ENCODE results near the gene PXMP2. TPM values are rescaled to one million over a fixed set of nuclear protein-coding genes. Genes with fewer than 3 reads are reported as not detected.

PXMP2 gene
- total RNA-seq, 1 donor = 19.2 TPM

DNA sequence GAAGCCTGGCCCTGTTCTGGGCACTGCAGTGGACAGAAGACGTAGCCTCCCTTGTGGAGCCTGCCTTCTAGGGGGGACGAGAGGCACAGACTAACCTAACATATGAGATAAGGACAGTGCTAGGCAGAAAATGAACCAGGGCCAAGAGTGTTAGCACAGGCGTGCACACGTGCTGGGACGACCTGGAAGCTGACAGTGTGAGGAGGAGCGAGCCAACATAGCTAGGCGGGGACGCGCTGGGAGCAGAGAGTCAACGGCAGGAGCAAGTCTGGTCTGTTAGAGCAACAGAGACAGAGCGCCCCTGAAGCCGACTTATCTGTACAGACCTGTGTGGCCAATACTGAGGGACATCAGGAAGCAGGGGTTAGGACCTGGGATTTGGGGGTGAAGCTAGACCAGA is 8.0 kb downstream of the PXMP2 start:
- TF ChIP-seq, protein P1, sequence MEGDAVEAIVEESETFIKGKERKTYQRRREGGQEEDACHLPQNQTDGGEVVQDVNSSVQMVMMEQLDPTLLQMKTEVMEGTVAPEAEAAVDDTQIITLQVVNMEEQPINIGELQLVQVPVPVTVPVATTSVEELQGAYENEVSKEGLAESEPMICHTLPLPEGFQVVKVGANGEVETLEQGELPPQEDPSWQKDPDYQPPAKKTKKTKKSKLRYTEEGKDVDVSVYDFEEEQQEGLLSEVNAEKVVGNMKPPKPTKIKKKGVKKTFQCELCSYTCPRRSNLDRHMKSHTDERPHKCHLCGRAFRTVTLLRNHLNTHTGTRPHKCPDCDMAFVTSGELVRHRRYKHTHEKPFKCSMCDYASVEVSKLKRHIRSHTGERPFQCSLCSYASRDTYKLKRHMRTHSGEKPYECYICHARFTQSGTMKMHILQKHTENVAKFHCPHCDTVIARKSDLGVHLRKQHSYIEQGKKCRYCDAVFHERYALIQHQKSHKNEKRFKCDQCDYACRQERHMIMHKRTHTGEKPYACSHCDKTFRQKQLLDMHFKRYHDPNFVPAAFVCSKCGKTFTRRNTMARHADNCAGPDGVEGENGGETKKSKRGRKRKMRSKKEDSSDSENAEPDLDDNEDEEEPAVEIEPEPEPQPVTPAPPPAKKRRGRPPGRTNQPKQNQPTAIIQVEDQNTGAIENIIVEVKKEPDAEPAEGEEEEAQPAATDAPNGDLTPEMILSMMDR (IDR thresholded peaks at IDR 0.05; ENCODE audit: insufficient read depth, low read length) = no peak
- H3K4me3 ChIP-seq (ENCODE audit: low read depth, low read length) = no peak overlapping the region
- DNase-seq (ENCODE audit: low read depth) = no peak

GRCh38 chr12:132698341-132698740 is 11.0 kb downstream of the PXMP2 start:
- no peak for DNase-seq (ENCODE audit: low read depth)
- no peak overlapping the region for H3K4me3 ChIP-seq (ENCODE audit: low read depth, low read length)
- TF ChIP-seq, protein P1 (IDR thresholded peaks at IDR 0.05; ENCODE audit: insufficient read depth, low read length) = no peak

DNA sequence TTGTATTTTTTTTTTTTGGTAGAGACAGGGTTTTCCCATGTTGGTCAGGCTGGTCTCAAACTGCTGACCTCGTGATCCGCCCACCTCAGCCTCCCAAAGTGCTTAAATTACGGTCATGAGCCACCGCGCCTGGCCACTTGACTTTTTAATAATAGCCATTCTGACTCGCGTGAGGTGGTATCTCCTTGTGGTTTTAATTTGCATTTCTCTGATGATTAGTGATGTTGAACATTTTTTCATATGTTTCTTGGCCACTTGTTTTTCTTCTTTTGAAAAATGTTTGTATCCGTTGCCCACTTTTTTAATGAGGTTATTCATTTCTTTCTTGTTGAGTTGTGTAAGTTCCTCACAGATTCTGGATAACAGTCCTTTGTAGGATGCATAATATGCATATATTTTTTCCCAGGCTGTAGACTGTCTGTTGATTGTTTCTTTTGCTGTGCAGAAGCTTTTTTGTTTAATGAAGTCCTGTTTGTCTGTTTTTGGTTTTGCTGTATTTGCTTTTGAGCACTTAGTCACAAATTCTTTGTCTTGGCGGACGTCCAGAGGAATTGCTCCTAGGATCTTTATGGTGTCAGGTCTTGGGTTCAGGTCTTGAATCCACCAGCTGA is 12.9 kb downstream of the PXMP2 start:
- peak; percentile 15 for DNase-seq (ENCODE audit: low read depth)
- TF ChIP-seq, protein P1 (IDR thresholded peaks at IDR 0.05; ENCODE audit: insufficient read depth, low read length) = no peak
- no peak overlapping the region for H3K4me3 ChIP-seq (ENCODE audit: low read depth, low read length)

GRCh38 chr12:132702640-132703039 is 15.3 kb downstream of the PXMP2 start:
- no peak for DNase-seq (ENCODE audit: low read depth)
- H3K4me3 ChIP-seq (ENCODE audit: low read depth, low read length) = no peak overlapping the region
- TF ChIP-seq, protein P1 (IDR thresholded peaks at IDR 0.05; ENCODE audit: insufficient read depth, low read length) = no peak

DNA sequence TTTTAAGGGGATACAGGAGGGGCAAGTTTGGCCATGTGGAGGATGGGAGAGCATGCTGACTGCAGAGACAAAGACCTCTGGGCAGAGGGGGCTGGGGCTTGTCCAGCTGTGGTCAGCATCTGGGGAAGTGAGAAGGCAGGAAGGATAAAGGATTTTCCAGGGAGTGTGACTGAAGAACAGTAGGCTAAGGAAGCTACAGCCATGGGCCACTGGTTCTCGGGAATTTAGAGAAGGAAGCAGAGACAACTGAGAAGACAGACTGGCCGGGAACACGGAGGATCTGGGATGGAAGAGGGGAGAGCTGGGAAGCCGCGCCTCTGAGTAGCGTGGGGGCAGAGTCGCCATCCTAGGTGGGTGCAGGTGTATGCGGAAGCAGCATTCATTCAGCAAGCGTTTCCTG is 16.3 kb downstream of the PXMP2 start:
- no peak for DNase-seq (ENCODE audit: low read depth)
- H3K4me3 ChIP-seq (ENCODE audit: low read depth, low read length) = no peak overlapping the region
- TF ChIP-seq, protein P1 (IDR thresholded peaks at IDR 0.05; ENCODE audit: insufficient read depth, low read length) = no peak

- no peak overlapping the region for H3K4me3 ChIP-seq (ENCODE audit: low read depth, low read length)
- TF ChIP-seq, protein P1 (IDR thresholded peaks at IDR 0.05; ENCODE audit: insufficient read depth, low read length) = no peak
Observed at GRCh38 chr12:132707241-132707640, 19.9 kb downstream of the PXMP2 start.

DNA sequence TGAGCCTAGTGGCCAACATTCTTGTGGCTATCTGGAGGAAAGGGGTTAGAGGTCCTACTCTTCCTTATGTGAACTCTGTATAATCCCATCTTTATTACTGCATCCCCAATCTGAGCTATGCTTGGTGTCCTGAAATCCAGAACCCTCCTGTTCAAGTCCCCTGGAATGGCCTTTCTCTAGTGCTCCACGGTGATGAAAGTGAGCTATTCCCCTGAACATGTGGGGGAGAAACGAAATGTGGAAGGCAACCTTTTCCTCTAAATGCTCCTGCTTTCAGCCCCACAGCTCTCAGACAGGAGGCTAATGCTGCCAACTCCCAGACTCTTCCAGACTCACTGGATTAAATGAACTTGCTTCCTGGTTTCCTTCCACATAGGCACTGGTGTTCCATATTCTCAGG is 20.8 kb downstream of the PXMP2 start:
- H3K4me3 ChIP-seq (ENCODE audit: low read depth, low read length) = no peak overlapping the region
- no peak for DNase-seq (ENCODE audit: low read depth)
- TF ChIP-seq, protein P1 (IDR thresholded peaks at IDR 0.05; ENCODE audit: insufficient read depth, low read length) = no peak

More at GRCh38 chr12:132707241-132707640, 19.9 kb downstream of the PXMP2 start:
- DNase-seq (ENCODE audit: low read depth) = no peak

Data from fibroblast of the aortic adventitia (primary cell).